ENCODE results near the gene GJB2. TPM values are rescaled to one million over a fixed set of nuclear protein-coding genes. Genes with fewer than 3 reads are reported as not detected.

GJB2 gene
- polyA plus RNA-seq, 1 donor: 0.53 TPM

DNA sequence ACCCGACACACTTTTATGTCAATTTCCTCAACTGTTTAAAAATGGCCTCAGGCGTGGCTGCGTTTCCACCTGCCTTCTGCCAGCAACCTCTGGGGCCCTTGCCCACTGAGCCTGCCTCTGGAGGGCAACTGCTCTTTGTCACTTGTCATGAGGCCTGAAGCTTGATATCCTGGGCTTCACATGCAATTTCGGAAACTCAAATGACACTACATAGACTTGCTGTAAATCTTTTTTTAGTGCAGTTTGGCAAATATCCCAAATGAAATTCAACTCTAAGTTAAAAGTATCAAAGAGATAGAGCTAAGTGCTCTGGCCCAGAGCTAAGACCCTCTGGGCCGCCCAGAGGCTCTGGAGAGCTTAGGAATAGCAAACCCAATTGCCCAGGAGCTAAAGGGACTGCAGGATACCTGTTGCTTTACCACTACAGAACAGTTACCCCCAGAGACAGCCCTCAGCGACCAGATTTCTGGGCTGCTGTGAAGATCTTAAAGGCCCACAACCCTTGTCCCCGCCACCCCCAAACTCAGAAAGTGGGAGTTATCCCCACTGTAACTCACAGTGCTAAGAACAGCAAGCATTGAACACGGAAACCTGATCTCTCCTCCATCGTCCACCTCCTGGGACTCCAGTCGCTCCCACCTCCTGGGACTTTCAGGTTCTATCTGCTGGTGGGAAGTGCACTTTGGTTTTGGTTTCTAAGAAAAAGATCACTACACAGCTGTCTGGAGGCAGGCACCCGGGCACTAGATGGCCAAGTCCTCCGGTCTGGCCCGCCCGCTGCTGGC lies 51.3 kb downstream of the GJB2 start:
- DNase-seq: no peak

DNA sequence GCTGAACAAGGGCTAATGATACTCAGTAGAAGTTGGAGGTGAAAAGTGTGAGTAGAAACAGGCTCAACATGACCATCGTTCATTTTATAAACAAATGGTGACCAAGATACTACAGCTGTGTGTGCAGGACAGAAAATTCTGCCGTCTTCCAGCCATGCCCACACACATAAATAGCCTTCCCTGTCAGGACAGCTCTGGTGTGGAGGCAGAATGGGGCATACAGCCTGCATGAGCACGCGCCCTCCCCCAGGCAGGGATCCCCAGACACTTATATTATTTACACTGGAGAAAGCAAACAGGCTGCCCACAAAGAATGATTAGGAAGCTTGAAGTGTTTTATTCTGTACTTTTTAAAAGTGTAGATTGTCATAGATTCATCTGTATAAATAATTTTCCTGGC lies 52.3 kb downstream of the GJB2 start:
- DNase-seq: no peak

DNA sequence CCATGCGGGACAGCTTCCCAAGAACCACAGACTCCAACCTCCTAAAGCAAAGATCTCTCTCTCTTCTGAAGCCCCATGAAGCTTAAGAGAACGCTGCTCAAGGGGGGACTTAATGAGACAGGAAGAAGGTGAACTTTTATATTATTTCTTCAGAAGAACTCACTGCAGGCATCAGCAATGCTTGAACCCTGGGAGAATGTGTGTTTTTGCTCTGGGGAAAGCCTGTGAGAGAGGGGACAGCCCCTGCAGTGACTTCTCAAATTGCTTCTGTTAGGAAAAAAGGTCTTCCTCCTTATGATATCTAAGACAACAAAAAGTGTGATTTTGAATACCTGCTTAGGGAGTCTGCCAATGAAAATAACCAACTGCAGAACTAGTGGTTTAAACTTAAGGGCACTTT lies 54.9 kb downstream of the GJB2 start:
- DNase-seq: no peak

Other genes starting within 250 kb of the GJB2 start
- gene ZMYM2, start 234.2 kb downstream of the GJB2 start, polyA plus RNA-seq (ENCODE audit: insufficient read length): 44.9 TPM
- gene GJA3, start 31.9 kb downstream of the GJB2 start, polyA plus RNA-seq (ENCODE audit: insufficient read length): 3.5 TPM
- gene GJB6, start 39.4 kb upstream of the GJB2 start, polyA plus RNA-seq (ENCODE audit: insufficient read length): 0.32 TPM